ENCODE measurements around the gene FBXW4. TPM values are rescaled to one million over a fixed set of nuclear protein-coding genes. Genes with fewer than 3 reads are reported as not detected.

FBXW4 gene
- total and polyA plus RNA-seq, 2 of the 8 experiments (the other 6 are each of a cell fraction or from before 2014, with no cell fraction given): 29.0 to 32.8 TPM

- H2BK15ac ChIP-seq (ENCODE audit: low read length): no peak overlapping the region
- H3K36me3 ChIP-seq (ENCODE audit: control insufficient read depth in 2 of 4, insufficient read depth in 4 of 4, low read length in 3 of 4): no peaks in the 10 kb centered on the region
- H3K56ac ChIP-seq (replicated peaks; ENCODE audit: insufficient read length, low read depth, low read length): peak overlapping the region; percentile 89
- peak overlapping the region; percentile 98 for H4K8ac ChIP-seq (ENCODE audit: extremely low read depth, insufficient read depth, low read length)
- peak overlapping the region; percentile 95 for H2BK5ac ChIP-seq (ENCODE audit: low read depth, low read length)
- H4K5ac ChIP-seq (ENCODE audit: insufficient read length, low read depth, low read length): peak overlapping the region; percentile 95
- DNase-seq (ENCODE audit: low read depth in 1 of 2, low spot score in 2 of 2) (no peak), FAIRE-seq (no peak)
- H3K4ac ChIP-seq (replicated peaks; ENCODE audit: insufficient read length, low read depth, low read length): peak overlapping the region; percentile 74
- H3K4me3 ChIP-seq (ENCODE audit: extremely low read depth in 1 of 4, insufficient read depth in 2 of 4, low read depth in 3 of 4, low read length in 4 of 4): peak overlapping the region; percentile 74 to 93 (median 81)
- peaks cover 0 to 2% of the 10 kb centered on the region in 2 experiments for H4K20me1 ChIP-seq (replicated peaks in 1 of 2; ENCODE audit: control insufficient read depth in 1 of 2, insufficient read depth in 2 of 2, low read length in 2 of 2)
- H3K9me3 ChIP-seq (ENCODE audit: insufficient read depth in 2 of 2, low read depth in 1 of 2, low read length in 1 of 2): no peaks in the 10 kb centered on the region
- peak overlapping the region; percentile 95 for H3K27ac ChIP-seq (ENCODE audit: low read depth, low read length)
- H3K27me3 ChIP-seq (replicated peaks in 1 of 4; ENCODE audit: control insufficient read depth in 3 of 4, extremely low read depth in 1 of 4, insufficient read depth in 3 of 4, low read length in 3 of 4): no peaks in the 10 kb centered on the region
- H4K91ac ChIP-seq (replicated peaks; ENCODE audit: insufficient read length, low read length): peak overlapping the region; percentile 75
- peak overlapping the region; percentile 93 for H2BK12ac ChIP-seq (ENCODE audit: low read depth, low read length)
- peak overlapping the region; percentile 87 to 88 for H3K4me2 ChIP-seq (ENCODE audit: insufficient read depth in 1 of 2, low read depth in 2 of 2, low read length in 2 of 2)
- H2BK120ac ChIP-seq (replicated peaks; ENCODE audit: low read depth, low read length): no peak overlapping the region
- H2AK5ac ChIP-seq (ENCODE audit: low read depth, low read length): no peak overlapping the region
- H2BK20ac ChIP-seq (ENCODE audit: low read length): no peak overlapping the region
- peak overlapping the region; percentile 96 for H3K18ac ChIP-seq (ENCODE audit: extremely low read depth, low read length)
- peaks cover 2 to 22% of the 10 kb centered on the region in 2 experiments; a peak in 3 of 4 replicates for H3K79me2 ChIP-seq (ENCODE audit: control insufficient read depth in 1 of 2, insufficient read depth in 2 of 2, low read length in 2 of 2)
- POLR2A ChIA-PET (ENCODE audit: partially characterized antibody): interaction anchor here (0.6 to 2.7 kb wide), 18 partner anchors 10 to 419 kb away, joined by 3 to 12 read pairs (median 4); partner anchors contain the start of genes NPM3 and OGA
- peaks cover 3 to 12% (median 3%) of the 10 kb centered on the region in 4 experiments; a peak in 5 of 7 replicates for H3K4me1 ChIP-seq (replicated peaks in 1 of 4; ENCODE audit: control insufficient read depth in 3 of 4, insufficient read depth in 4 of 4, low read length in 3 of 4)
- H3K23ac ChIP-seq (ENCODE audit: insufficient read length): no peak overlapping the region
- peaks cover 11% of the 10 kb centered on the region for H3K23me2 ChIP-seq (ENCODE audit: low read depth, low read length)
- 4% methylated on average over 27 of the region's 63 CpGs; no CpG with 5 or more reads in 1 of the 2 experiments for WGBS, 2 experiments (ENCODE audit: extremely low coverage in 1 of 2, insufficient coverage in 1 of 2, insufficient read length in 1 of 2, insufficient replicate concordance in 2 of 2, low coverage in 1 of 2, low lambda C conversion rate in 2 of 2, missing lambda C conversion rate in 1 of 2)
- peak overlapping the region; percentile 66 for H2AFZ ChIP-seq (ENCODE audit: low read length)
- H3K79me1 ChIP-seq (ENCODE audit: low read depth, low read length): no peaks in the 10 kb centered on the region; the same call in 1 of the 2 replicates
- H3K14ac ChIP-seq (ENCODE audit: insufficient read length): peak overlapping the region; percentile 95
- CTCF ChIA-PET (ENCODE audit: partially characterized antibody): interaction anchor here (0.6 to 2.2 kb wide), 9 partner anchors 19 to 98 kb away, joined by 3 to 17 read pairs (median 3); no protein-coding TSS in a partner anchor
- peak overlapping the region; percentile 86 to 93 (median 90) for H3K9ac ChIP-seq (replicated peaks in 1 of 4; ENCODE audit: extremely low read depth in 1 of 4, low read depth in 3 of 4, low read length in 3 of 4)
- TF ChIP-seq FOSL1 (IDR thresholded peaks at IDR 0.05; ENCODE audit: insufficient read depth, low read depth, low read length) (no peak), USF2 (IDR thresholded peaks at IDR 0.05; ENCODE audit: low read length) (no peak), SUZ12 (IDR thresholded peaks at IDR 0.05; ENCODE audit: low read length) (no peak), CHD2 (IDR thresholded peaks at IDR 0.05; ENCODE audit: low read length) (no peak), ZNF274 (IDR thresholded peaks at IDR 0.05; ENCODE audit: borderline replicate concordance, extremely low read depth, low read length) (no peak), HDAC6 (IDR thresholded peaks at IDR 0.05; ENCODE audit: low read depth, low read length) (no peak), TCF12 (IDR thresholded peaks at IDR 0.05; ENCODE audit: low read depth, low read length) (no peak), PHF8 (conservative IDR thresholded peaks at IDR 0.05; ENCODE audit: low read depth, low read length) (no peak; the same call in 1 of the 2 replicates), TAF7 (optimal IDR thresholded peaks at IDR 0.05; ENCODE audit: borderline replicate concordance, low read depth, low read length) (peak; percentile 3), KDM1A (IDR thresholded peaks at IDR 0.05; ENCODE audit: borderline replicate concordance, low read length) (no peak), BRCA1 (IDR thresholded peaks at IDR 0.05; ENCODE audit: low read depth, low read length) (no peak)
Observed at GRCh38 chr10:101693978-101694673, 844 bp downstream of the FBXW4 start.

Measured in H1 (cell line).